GM21723 (cell line): Measurements from ENCODE around the gene POT1.
"Not testable (repeated sequence)": the region's sequence is repeated elsewhere in the genome, so short reads cannot be mapped to it uniquely, and the experiment has no call there.

Source experiments
- ATAC-seq: cut with Tn5 transposase; IDR thresholded peaks from one replicate; pipeline ENCODE4 v1.9.1; 2021; ENCODE audit warnings: mild to moderate bottlenecking, moderate library complexity; ENCODE audit not compliant: unreplicated experiment

The POT1 gene

DNA sequence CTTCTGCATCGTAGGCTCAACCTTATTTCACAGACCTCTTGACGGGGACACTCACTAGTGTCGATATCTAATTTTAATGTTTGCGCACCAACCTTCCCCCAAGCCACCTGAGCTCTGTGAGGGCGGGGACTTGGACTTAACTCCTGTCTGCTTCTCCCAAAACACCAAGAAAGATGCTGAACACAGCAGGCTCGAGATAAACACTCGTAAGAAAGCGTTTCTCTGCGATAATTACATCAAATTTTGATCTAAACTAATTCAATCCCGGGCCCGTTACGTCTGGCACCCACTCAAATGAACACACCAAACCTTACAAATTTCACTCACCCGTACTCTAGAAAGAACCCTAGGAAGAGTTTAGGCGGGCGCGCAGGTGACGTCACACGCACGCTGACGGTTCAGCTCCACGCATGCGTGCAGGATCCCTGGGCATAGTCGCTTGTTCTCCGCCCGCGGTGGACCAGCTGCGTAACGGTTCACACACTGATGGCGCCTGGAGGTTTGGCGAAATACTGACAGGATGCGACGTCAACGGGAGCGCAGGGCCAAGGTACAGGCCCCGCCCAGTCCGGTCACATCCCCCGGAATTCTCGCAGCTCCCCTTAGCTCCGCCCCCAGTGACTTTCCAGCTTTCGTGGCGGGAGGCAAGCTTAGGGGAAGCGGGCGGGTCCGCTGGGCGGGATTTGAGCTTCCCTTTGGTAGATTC lies at the start of gene POT1:
POT1 (minus strand) TSS at position 359 of the 706 bp plus-strand sequence. CDS start 32,652 bp downstream, outside the sequence.
- ATAC-seq: peak; percentile 100

DNA sequence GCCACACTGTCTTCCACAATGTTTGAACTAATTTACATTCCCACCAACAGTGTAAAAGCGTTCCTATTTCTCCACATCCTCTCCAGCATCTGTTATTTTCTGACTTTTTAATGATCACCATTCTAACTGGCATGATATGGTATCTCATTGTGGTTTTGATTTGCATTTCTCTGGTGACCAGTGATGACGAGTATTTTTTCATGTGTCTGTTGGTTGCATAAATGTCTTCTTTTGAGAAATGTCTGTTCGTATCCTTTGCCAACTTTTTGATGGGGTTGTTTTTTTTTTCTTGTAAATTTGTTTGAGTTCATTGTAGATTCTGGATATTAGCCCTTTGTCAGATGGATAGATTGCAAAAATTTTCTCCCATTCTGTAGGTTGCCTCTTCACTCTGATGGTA lies 45.5 kb upstream of the POT1 start:
- ATAC-seq: not testable (repeated sequence)

DNA sequence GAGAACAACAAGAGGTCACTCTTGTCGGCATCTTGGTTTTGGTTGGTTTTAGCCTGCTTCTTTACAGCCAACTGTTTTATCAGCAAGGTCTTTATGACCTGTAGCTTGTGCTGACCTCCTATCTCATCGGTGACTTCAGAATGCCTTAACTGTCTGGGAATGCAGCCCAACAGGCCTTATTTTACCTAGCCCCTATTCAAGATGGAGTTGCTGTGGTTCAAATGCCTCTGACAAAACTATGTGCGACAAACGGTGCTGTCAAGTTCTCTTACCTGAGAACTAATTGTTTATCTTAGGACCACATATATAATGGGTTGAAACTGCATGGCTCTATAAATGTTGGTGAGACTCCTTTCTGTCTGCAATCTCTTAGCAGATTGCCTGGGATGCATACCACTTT lies 35.9 kb upstream of the POT1 start:
- no peak for ATAC-seq

DNA sequence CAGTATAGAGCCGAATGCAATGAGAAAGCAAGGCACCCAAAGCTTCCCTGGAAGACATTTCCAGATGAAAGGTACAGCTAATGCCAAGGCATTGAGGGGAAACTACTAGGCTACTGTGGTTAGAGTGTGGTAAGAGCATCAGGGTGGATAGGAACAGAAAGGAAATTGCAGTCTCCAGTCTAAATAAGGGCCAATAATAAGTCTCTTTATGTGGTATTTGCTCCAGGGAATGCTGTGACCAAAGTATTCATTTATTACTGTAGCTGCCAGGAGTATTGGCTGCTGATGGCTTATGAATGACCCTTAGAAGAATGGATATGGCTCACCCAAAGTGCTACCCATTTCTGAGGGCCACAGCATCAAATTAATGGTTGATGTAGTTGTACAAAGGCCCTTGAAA lies 30.1 kb upstream of the POT1 start:
- no peak for ATAC-seq

DNA sequence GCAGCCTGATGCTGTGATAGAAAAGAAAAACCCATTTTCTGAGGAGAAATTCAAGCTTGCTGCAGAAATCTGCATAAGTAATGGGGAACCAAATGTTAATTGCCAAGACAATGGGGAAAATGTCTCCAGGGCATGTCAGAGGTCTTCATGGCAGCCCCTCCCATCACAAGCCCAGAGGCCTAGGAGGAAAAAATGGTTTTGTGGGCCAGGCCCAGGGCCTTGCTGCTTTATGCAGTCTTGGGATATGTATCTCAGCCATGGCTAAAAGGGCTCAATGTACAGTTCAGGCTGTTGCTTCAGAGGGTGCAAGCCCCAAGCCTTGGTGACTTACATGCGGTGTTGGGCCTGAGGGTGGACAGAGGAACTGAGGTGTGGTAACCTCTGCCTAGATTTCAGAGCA lies 28.3 kb upstream of the POT1 start:
- not testable (repeated sequence) for ATAC-seq

DNA sequence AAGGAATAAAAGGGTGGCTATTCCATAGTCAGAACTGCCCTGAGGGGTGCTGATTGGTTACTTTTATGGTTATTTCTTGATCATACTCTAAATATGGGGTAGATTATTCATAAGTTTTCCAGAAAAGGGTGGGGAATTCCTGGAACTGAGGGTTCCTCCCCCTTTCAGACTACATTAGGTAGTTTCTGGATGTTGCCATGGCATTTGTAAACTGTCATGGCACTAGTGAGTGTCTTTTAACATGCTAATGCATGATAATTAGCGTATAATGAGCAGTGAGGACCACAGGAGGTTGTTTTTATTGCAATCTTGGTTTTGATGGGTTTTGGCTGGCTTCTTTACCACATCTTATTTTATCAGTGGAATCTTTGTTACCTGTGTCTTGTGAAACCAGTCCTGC lies 26.5 kb upstream of the POT1 start:
- no peak for ATAC-seq

DNA sequence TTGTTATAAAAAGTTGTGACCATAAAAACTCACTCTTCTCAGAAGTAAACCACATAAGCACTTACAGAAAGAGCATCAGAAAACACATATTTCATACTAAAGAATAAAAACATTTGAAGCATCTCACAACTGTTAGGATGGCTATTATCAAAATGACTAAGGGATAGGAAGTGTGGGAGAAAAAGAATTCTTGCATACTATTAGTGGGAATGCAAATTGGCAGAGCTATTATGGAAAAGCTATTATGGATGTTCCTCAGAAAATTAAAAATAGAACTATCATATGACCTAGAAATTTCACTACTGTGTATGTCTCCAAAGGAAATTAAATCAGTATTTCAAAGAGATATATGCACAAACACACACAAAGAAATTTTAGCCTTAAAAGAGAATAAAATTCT lies 25.2 kb upstream of the POT1 start:
- ATAC-seq: no peak

GRCh38 chr7:124945680-124946079 lies 16.1 kb upstream of the POT1 start:
- ATAC-seq: no peak

DNA sequence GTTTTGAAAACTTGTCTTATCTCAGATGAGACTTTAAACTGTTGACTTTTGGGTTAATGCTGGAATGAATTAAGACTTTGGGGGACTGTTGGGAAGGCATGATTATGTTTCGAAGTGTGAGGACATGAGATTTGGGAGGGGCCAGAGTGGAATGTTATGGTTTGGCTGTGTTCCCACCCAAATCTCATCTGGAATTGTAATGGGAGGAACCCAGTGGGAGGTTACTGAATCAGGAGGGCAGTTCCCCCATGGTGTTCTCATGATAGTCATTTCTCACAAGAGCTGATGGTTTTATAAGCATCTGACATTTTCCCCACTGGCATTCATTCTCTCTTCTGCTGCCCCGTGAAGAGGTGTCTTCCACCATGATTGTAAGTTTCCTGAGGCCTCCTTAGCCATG lies 13.8 kb upstream of the POT1 start:
- ATAC-seq: no peak

- ATAC-seq: no peak
Observed at GRCh38 chr7:124942399-124942798, 12.8 kb upstream of the POT1 start.

DNA sequence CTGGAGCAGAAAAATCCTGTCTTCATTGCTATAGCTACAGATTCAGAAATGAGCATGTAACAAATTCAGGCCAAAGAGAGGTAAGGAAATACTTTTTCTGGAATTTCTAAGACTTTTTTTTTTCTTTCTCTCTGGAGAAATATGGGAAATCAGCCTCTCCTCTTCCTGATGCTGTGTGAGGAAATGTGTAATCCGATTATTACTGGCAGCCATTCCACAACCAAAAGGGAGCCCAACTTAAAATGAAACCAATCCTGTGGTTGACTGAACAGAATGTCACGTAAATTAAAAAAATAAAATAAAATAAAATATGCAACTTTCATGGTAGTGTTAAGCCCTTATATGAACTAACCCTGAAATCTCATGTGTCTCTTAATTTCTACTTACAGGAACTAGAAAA lies 10.7 kb upstream of the POT1 start:
- no peak for ATAC-seq

DNA sequence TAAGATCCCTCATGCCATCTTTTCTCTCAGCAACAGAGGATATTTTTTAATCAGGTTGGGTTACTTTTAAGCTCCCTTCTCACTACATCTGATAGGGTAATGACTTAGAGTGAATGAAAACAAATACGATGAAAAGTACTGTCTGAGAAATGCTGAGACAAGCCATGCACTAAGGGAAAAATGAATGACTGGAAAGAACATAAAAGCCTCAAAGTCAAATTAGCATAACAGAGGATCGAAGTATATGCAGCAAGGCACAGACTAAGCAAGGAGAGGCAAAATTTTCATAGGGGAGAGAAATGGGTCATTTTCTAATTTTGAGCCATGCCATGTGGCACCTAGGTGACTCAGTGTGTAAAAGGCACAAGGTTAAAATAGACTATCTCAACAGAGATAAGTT lies 8.5 kb upstream of the POT1 start:
- no peak for ATAC-seq

DNA sequence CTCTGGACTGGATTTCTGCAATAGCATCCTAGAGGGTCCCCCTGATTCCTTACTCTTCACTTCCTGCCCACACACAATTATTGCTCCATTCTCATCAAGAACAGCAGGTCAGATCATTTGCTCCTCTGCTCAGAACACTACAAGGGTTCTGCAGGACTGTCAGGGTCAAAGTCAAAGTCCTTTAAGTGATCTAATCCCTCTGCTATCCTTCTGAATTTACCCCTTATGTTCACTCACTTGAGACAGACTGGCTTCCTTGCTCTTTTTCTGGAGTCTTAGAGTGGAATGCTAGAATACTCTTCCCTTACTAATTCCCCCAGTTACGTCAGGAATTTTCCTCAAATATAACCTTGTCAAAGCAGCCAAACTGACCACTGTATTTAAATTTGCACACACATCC lies 7.5 kb upstream of the POT1 start:
- ATAC-seq: no peak

- no peak for ATAC-seq
Observed at GRCh38 chr7:124934841-124935240, 5.2 kb upstream of the POT1 start.

GRCh38 chr7:124930655-124931597 lies 1.3 kb upstream of the POT1 start:
- ATAC-seq: no peak

GRCh38 chr7:124930173-124930623 lies 573 bp upstream of the POT1 start:
- no peak for ATAC-seq

DNA sequence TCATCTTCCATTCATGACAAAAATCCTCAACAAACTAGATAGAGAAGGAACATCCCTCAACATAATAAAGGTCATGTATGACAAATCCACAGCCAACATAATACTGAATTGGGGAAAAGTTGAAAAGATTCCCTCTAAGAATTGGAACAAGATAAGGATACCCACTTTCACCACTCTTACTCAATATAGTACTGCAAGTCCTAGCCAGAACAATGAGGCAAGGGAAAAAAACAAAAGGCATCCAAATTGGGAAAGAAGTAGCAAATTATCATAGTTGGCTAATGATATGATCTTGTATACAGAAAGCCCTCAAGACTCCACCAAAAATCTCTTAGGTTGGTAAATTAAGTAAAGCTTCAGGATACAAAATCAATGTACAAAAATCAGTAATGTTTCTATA lies 4.7 kb downstream of the POT1 start:
- ATAC-seq: no peak

GRCh38 chr7:124922200-124922599 lies 7.4 kb downstream of the POT1 start:
- ATAC-seq: no peak

DNA sequence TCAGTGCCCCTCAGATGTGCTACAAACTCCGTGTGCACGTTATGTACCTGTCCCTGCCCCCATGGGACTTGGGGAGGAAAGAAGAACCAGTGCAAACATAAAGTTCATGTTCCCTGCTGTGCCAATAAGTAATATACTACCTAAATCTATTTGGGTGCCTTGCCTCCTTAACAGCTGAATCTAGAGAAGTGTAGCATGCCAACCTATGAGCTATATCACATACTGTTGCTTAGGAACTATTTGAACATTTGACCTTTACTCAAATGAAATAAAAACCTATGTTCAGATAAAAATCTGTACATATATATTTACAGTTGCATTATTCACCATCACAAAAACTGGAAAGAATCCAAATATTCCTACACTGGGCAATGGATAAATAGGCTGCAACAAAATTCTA lies 9.8 kb downstream of the POT1 start:
- ATAC-seq: no peak

DNA sequence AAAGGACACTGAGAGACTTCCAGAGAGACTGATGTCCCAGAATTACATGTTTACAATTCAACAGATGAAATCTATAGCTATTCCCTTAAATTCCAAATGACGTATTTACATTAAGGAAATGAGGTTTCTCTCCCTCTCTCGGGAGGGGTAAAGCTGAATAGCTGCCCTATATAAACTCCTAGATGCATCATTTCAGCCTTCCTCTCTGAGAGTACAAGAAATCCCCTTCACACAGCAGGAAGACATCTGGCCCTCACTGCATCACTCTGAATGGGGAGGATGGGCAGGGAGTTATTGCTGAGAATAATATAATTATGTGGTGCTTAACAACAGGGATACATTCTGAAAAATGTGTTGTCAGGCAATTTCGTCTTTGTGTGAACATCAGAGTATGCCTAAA lies 11.0 kb downstream of the POT1 start:
- ATAC-seq: peak; percentile 55

DNA sequence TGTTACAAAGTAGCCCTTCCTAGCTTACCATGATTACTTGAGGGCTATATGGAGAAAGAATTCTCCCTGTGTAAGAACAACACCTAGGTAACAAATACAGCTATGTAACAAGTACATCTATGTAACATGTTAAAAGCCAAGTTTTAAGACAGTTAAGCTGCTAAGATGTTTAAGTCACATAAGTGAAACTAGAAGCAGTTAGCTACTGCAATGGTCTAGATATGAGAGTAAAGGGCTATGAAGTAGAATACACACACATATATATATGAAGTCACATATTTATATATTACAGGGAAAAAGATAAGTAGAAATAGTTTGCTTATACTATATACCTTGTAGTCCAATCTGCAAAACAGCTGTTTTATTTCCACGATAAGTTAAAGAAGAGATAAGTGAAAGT lies 14.4 kb downstream of the POT1 start:
- peak; percentile 62 for ATAC-seq

- ATAC-seq: peak; percentile 72
Observed at GRCh38 chr7:124914298-124914697, 15.3 kb downstream of the POT1 start.
